ENCODE measurements around the gene NPHP1.
"Not testable (repeated sequence)": the region's sequence is repeated elsewhere in the genome, so short reads cannot be mapped to it uniquely, and the experiment has no call there.

NPHP1 gene

GRCh38 chr2:110215091-110215490, 10.3 kb upstream of the NPHP1 start:
- peaks cover 0 to 11% (median 0%) of the 10 kb centered on the region in 3 donors for H3K36me3 ChIP-seq
- DNase-seq = no peak
- H3K9me3 ChIP-seq = no peaks in the 10 kb centered on the region
- intact Hi-C loops (cut with DNase I; ENCODE audit: low total_unique reads) = no loop called here
- TF ChIP-seq CTCF (IDR thresholded peaks at IDR 0.05) = no peak
- H3K27me3 ChIP-seq = no peaks in the 10 kb centered on the region
- H3K4me3 ChIP-seq = no peak overlapping the region
- peaks cover 0 to 34% (median 10%) of the 10 kb centered on the region in 4 donors for H3K4me1 ChIP-seq
- no peak overlapping the region for H3K27ac ChIP-seq

- DNase-seq; intact Hi-C loops (cut with DNase I; ENCODE audit: low total_unique reads); H3K27me3 ChIP-seq; H3K9me3 ChIP-seq; H3K27ac ChIP-seq; H3K4me3 ChIP-seq: not testable (repeated sequence)
- Histone ChIP-seq H3K4me1 (peaks cover 0 to 34% (median 10%) of the 10 kb centered on the region in 4 donors), H3K36me3 (peaks cover 0 to 19% (median 0%) of the 10 kb centered on the region in 3 donors)
Measured at GRCh38 chr2:110213522-110213921, 8.7 kb upstream of the NPHP1 start.

GRCh38 chr2:110211938-110212858, 7.4 kb upstream of the NPHP1 start, which contains the start of gene MTLN:
MTLN (minus strand) TSS chr2:110212547; CDS start chr2:110212525, 22 bp downstream.
- Histone ChIP-seq H3K9me3 (no peaks in the 10 kb centered on the region), H3K27ac (peak within 1 kb of the TSS; percentile 79 to 83), H3K36me3 (peaks cover 0 to 19% (median 0%) of the 10 kb centered on the region in 3 donors), H3K4me1 (peaks cover 0 to 34% (median 9%) of the 10 kb centered on the region in 4 donors), H3K27me3 (no peaks in the 10 kb centered on the region), H3K4me3 (peak within 1 kb of the TSS; percentile 64 to 79)
- DNase-seq = peak; percentile 56 to 85
- no peak for TF ChIP-seq CTCF (IDR thresholded peaks at IDR 0.05)
- intact Hi-C loops (cut with DNase I; ENCODE audit: low total_unique reads) = no loop called here

- Histone ChIP-seq H3K36me3 (peaks cover 0 to 16% (median 0%) of the 10 kb centered on the region in 3 donors), H3K27me3 (no peaks in the 10 kb centered on the region), H3K4me1 (peaks cover 0 to 10% (median 4%) of the 10 kb centered on the region in 4 donors), H3K27ac (peak overlapping the region in 1 of 2 donors; percentile 64), H3K9me3 (no peaks in the 10 kb centered on the region), H3K4me3 (no peak overlapping the region)
- TF ChIP-seq CTCF (IDR thresholded peaks at IDR 0.05) = no peak
- intact Hi-C loops (cut with DNase I; ENCODE audit: low total_unique reads) = no loop called here
- DNase-seq = no peak
Measured at GRCh38 chr2:110205660-110206455, 1.0 kb upstream of the NPHP1 start.

GRCh38 chr2:110198016-110198415, 6.8 kb downstream of the NPHP1 start:
- Histone ChIP-seq H3K27me3 (no peaks in the 10 kb centered on the region), H3K4me3 (no peak overlapping the region), H3K4me1 (no peaks in the 10 kb centered on the region), H3K9me3 (no peaks in the 10 kb centered on the region), H3K27ac (no peak overlapping the region), H3K36me3 (peaks cover 0 to 20% (median 7%) of the 10 kb centered on the region in 3 donors)
- intact Hi-C loops (cut with DNase I; ENCODE audit: low total_unique reads) = no loop called here
- TF ChIP-seq CTCF (IDR thresholded peaks at IDR 0.05) = no peak
- DNase-seq = no peak
